ENCODE results near the gene LRP1B.

LRP1B gene

GRCh38 chr2:141384676-141385075 lies 746.1 kb downstream of the LRP1B start:
- no peak for DNase-seq

GRCh38 chr2:141381946-141382345 lies 748.9 kb downstream of the LRP1B start:
- no peak for DNase-seq

- DNase-seq, result no peak
Measured at GRCh38 chr2:141380008-141380979, 750.5 kb downstream of the LRP1B start.

- DNase-seq, result no peak
Measured at GRCh38 chr2:141364821-141365220, 766.0 kb downstream of the LRP1B start.

GRCh38 chr2:141362311-141362710 lies 768.5 kb downstream of the LRP1B start:
- DNase-seq, result no peak

- no peak for DNase-seq
Measured at GRCh38 chr2:141348481-141348880, 782.3 kb downstream of the LRP1B start.

- DNase-seq, result no peak
Measured at GRCh38 chr2:141341444-141341843, 789.4 kb downstream of the LRP1B start.

- DNase-seq, result no peak
Measured at GRCh38 chr2:141331127-141331526, 799.7 kb downstream of the LRP1B start.

- DNase-seq, result no peak
Measured at GRCh38 chr2:141329964-141330363, 800.9 kb downstream of the LRP1B start.

- no peak for DNase-seq
Measured at GRCh38 chr2:141323571-141323970, 807.2 kb downstream of the LRP1B start.

- no peak for DNase-seq
Measured at GRCh38 chr2:141317986-141318385, 812.8 kb downstream of the LRP1B start.

GRCh38 chr2:141316606-141317005 lies 814.2 kb downstream of the LRP1B start:
- no peak for DNase-seq

- no peak for DNase-seq
Measured at GRCh38 chr2:141316103-141316502, 814.7 kb downstream of the LRP1B start.

- DNase-seq, result no peak
Measured at GRCh38 chr2:141313972-141314371, 816.8 kb downstream of the LRP1B start.

GRCh38 chr2:141311430-141311829 lies 819.4 kb downstream of the LRP1B start:
- no peak for DNase-seq

GRCh38 chr2:141306368-141306767 lies 824.4 kb downstream of the LRP1B start:
- no peak for DNase-seq

- no peak for DNase-seq
Measured at GRCh38 chr2:141301551-141301950, 829.3 kb downstream of the LRP1B start.

- no peak for DNase-seq
Measured at GRCh38 chr2:141280037-141280436, 850.8 kb downstream of the LRP1B start.

GRCh38 chr2:141271346-141271745 lies 859.5 kb downstream of the LRP1B start:
- DNase-seq, result no peak

GRCh38 chr2:141264848-141265247 lies 866.0 kb downstream of the LRP1B start:
- DNase-seq, result no peak

GRCh38 chr2:141260911-141261310 lies 869.9 kb downstream of the LRP1B start:
- DNase-seq, result no peak

GRCh38 chr2:141259683-141260082 lies 871.1 kb downstream of the LRP1B start:
- no peak for DNase-seq

GRCh38 chr2:141242008-141242407 lies 888.8 kb downstream of the LRP1B start:
- DNase-seq, result no peak

GRCh38 chr2:141226560-141226959 lies 904.3 kb downstream of the LRP1B start:
- DNase-seq, result no peak

- no peak for DNase-seq
Measured at GRCh38 chr2:141207036-141207385, 923.8 kb downstream of the LRP1B start.

All from left hindlimb (tissue), 1 donor.